ENCODE data around the gene KCNT1.

DNA sequence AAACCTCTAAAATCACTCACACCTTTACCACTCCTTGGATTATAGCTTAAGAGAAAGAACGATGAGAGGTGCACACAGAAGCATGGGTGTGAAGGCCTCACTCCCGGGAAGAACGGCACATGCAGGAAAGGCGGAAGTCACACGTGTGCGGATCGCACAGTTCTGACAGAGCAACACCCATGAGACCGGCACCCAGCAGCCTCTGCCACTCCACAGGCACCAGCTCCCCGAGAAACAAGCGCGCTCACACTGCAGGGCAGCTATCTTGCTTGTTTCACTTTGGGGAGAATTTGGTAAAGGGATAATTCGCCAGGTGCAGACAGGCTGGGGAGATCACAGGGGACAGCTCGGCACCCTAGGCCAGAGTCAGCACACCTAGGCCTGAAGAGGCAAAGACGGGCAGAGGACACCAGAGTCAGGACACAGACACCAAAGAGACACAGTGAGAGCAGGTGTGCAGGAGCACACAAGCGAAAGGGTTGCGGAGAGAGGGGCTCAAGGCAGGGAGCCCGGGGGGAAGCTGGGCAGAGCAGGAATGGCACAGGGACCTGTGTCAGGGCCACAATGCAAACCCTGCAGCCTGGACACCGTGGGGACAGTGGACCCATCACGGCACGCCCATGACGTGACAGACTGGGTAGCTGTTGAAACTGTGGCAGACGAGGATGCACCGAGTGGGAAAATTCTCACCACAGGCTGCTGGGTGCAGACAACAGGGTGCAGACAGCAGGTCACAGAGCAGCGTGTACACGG is 123.6 kb downstream of the KCNT1 start:
- TF ChIP-seq, protein P1, sequence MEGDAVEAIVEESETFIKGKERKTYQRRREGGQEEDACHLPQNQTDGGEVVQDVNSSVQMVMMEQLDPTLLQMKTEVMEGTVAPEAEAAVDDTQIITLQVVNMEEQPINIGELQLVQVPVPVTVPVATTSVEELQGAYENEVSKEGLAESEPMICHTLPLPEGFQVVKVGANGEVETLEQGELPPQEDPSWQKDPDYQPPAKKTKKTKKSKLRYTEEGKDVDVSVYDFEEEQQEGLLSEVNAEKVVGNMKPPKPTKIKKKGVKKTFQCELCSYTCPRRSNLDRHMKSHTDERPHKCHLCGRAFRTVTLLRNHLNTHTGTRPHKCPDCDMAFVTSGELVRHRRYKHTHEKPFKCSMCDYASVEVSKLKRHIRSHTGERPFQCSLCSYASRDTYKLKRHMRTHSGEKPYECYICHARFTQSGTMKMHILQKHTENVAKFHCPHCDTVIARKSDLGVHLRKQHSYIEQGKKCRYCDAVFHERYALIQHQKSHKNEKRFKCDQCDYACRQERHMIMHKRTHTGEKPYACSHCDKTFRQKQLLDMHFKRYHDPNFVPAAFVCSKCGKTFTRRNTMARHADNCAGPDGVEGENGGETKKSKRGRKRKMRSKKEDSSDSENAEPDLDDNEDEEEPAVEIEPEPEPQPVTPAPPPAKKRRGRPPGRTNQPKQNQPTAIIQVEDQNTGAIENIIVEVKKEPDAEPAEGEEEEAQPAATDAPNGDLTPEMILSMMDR (IDR thresholded peaks at IDR 0.05; ENCODE audit: low read depth, low read length, poor library complexity, severe bottlenecking): no peak
- no peak for TF ChIP-seq EZH2phosphoT487 (IDR thresholded peaks at IDR 0.05; ENCODE audit: borderline replicate concordance, low read length)

Data from DOHH2 (cell line).